Measurements from ENCODE around the gene MAML2. TPM values are rescaled to one million over a fixed set of nuclear protein-coding genes. Genes with fewer than 3 reads are reported as not detected.

The MAML2 gene
- total and polyA plus RNA-seq, 2 of the 8 experiments (the other 6 are each of a cell fraction or from before 2014, with no cell fraction given) = 3.8 to 6.6 TPM

DNA sequence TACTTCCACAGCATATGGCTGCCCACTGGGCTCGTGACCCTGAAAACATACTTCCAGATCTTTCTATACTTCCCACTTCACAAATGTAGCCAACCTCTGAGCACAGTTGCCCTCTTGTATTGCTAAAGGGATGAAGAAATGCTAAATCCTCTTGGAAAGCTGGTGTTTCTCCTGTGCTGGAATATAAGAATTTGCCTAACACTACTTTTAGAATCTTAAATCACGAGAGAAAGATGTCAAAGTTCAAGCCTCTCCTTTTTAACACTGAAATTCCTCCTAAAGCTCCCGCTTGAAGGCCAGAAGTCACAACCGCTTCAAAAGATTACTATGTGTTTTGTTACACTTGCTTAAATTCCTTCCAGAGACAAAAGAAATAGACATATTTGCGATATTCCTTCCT is 21.9 kb downstream of the MAML2 start:
- H4K8ac ChIP-seq (ENCODE audit: extremely low read depth, insufficient read depth, low read length) = no peak overlapping the region
- no peak overlapping the region for H2BK120ac ChIP-seq (replicated peaks; ENCODE audit: low read depth, low read length)
- H4K91ac ChIP-seq (replicated peaks; ENCODE audit: insufficient read length, low read length) = no peak overlapping the region
- H3K27me3 ChIP-seq (replicated peaks in 1 of 4; ENCODE audit: control insufficient read depth in 3 of 4, extremely low read depth in 1 of 4, insufficient read depth in 3 of 4, low read length in 3 of 4) = no peaks in the 10 kb centered on the region
- no peak overlapping the region for H3K14ac ChIP-seq (ENCODE audit: insufficient read length)
- H2BK12ac ChIP-seq (ENCODE audit: low read depth, low read length) = no peak overlapping the region
- H4K5ac ChIP-seq (ENCODE audit: insufficient read length, low read depth, low read length) = no peak overlapping the region
- H2BK20ac ChIP-seq (ENCODE audit: low read length) = no peak overlapping the region
- H2BK15ac ChIP-seq (ENCODE audit: low read length) = no peak overlapping the region
- H3K9me3 ChIP-seq (ENCODE audit: insufficient read depth in 2 of 2, low read depth in 1 of 2, low read length in 1 of 2) = peaks cover 0 to 3% of the 10 kb centered on the region in 2 experiments; a peak in 1 of 4 replicates
- no peak overlapping the region for H3K4me2 ChIP-seq (ENCODE audit: insufficient read depth in 1 of 2, low read depth in 2 of 2, low read length in 2 of 2)
- peaks cover 0 to 10% (median 4%) of the 10 kb centered on the region in 4 experiments; a peak in 2 of 7 replicates for H3K4me1 ChIP-seq (replicated peaks in 1 of 4; ENCODE audit: control insufficient read depth in 3 of 4, insufficient read depth in 4 of 4, low read length in 3 of 4)
- H4K20me1 ChIP-seq (replicated peaks in 1 of 2; ENCODE audit: control insufficient read depth in 1 of 2, insufficient read depth in 2 of 2, low read length in 2 of 2) = no peaks in the 10 kb centered on the region
- ChIA-PET CTCF (ENCODE audit: partially characterized antibody) (interaction anchor here (0.6 to 2.3 kb wide), 3 partner anchors 12 to 21 kb away, joined by 3 to 9 read pairs (median 4); no protein-coding TSS in a partner anchor), POLR2A (ENCODE audit: partially characterized antibody) (interaction anchor here (0.6 to 1.6 kb wide), 2 partner anchors 11 to 710 kb away, joined by 3 to 4 read pairs; no protein-coding TSS in a partner anchor)
- H3K4me3 ChIP-seq (ENCODE audit: extremely low read depth in 1 of 4, insufficient read depth in 2 of 4, low read depth in 3 of 4, low read length in 4 of 4) = no peak overlapping the region
- 91% methylated on average over 5 of the region's 5 CpGs; no CpG with 5 or more reads in 1 of the 2 experiments for WGBS, 2 experiments (ENCODE audit: extremely low coverage in 1 of 2, insufficient coverage in 1 of 2, insufficient read length in 1 of 2, insufficient replicate concordance in 2 of 2, low coverage in 1 of 2, low lambda C conversion rate in 2 of 2, missing lambda C conversion rate in 1 of 2)
- DNase-seq (ENCODE audit: low read depth in 1 of 2, low spot score in 2 of 2) = no peak
- no peak overlapping the region for H2AK5ac ChIP-seq (ENCODE audit: low read depth, low read length)
- no peaks in the 10 kb centered on the region for H3K23me2 ChIP-seq (ENCODE audit: low read depth, low read length)
- H2BK5ac ChIP-seq (ENCODE audit: low read depth, low read length) = no peak overlapping the region
- FAIRE-seq = no peak
- H3K18ac ChIP-seq (ENCODE audit: extremely low read depth, low read length) = no peak overlapping the region
- H2AFZ ChIP-seq (ENCODE audit: low read length) = no peak overlapping the region
- no peak overlapping the region for H3K4ac ChIP-seq (replicated peaks; ENCODE audit: insufficient read length, low read depth, low read length)
- no peak overlapping the region for H3K23ac ChIP-seq (ENCODE audit: insufficient read length)
- H3K9ac ChIP-seq (replicated peaks in 1 of 4; ENCODE audit: extremely low read depth in 1 of 4, low read depth in 3 of 4, low read length in 3 of 4) = no peak overlapping the region
- no peaks in the 10 kb centered on the region; the same call in 1 of the 2 replicates for H3K79me1 ChIP-seq (ENCODE audit: low read depth, low read length)
- no peaks in the 10 kb centered on the region for H3K36me3 ChIP-seq (ENCODE audit: control insufficient read depth in 2 of 4, insufficient read depth in 4 of 4, low read length in 3 of 4)
- no peaks in the 10 kb centered on the region for H3K79me2 ChIP-seq (ENCODE audit: control insufficient read depth in 1 of 2, insufficient read depth in 2 of 2, low read length in 2 of 2)
- TF ChIP-seq POLR2AphosphoS5 (IDR thresholded peaks at IDR 0.05; ENCODE audit: low read depth, low read length) = no peak
- no peak overlapping the region for H3K27ac ChIP-seq (ENCODE audit: low read depth, low read length)
- H3K56ac ChIP-seq (replicated peaks; ENCODE audit: insufficient read length, low read depth, low read length) = no peak overlapping the region
